HG02884 (cell line): Measurements from ENCODE around the gene ZNF682.
"Not testable (repeated sequence)": the region's sequence is repeated elsewhere in the genome, so short reads cannot be mapped to it uniquely, and the experiment has no call there.

Experiments
- ATAC-seq: cut with Tn5 transposase; IDR thresholded peaks from one replicate; pipeline ENCODE4 v1.9.1; 2021; ENCODE audit warnings: mild to moderate bottlenecking, moderate library complexity; ENCODE audit not compliant: unreplicated experiment

The ZNF682 gene

DNA sequence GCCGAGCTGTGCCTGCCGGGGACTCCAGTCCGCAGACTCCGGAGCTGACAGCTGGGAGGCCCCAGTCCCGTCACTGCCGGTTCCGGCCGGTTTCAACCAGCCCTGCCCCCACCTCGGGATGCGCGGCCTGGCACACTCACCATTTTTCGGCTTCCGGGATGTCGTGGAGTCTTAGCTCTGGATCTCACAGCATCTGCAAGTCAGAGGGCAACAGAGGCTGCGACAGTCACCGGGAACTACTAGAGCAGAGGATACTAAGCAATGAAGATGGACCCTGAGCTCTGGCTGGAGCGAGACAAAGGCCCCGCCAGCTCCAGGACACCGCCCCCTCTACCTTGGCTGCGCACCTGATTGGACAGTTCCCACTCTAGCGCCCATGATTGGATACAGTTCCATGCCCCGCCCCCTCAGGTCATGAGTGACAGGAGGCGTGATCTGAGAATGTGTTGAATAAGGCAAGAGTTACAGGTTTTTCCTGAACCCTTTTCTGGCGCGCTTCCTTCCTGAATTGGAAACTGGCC is at the start of gene ZNF682:
ZNF682 (minus strand) TSS at position 303 of the 521 bp plus-strand sequence; CDS start at position 143, 160 bp downstream.
- ATAC-seq, result peak; percentile 97

DNA sequence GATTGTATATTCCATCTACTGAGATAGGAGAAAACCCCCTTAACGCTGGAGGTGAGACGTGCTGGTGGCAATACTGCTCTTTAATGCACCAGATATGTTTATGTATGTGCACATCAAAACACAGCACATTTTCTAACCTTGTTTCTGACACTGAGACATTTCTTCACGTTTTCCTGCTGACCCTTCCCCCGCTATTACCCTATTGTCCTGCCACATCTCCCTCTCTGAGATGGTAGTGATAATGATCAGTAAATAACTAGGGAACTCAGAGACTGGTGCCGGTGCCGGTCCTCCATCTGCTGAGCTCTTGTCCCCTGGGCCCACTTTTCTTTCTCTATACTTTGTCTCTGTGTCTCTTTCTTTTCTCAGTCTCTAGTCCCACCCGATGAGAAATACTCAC is 43.6 kb upstream of the ZNF682 start:
- ATAC-seq, result not testable (repeated sequence)

DNA sequence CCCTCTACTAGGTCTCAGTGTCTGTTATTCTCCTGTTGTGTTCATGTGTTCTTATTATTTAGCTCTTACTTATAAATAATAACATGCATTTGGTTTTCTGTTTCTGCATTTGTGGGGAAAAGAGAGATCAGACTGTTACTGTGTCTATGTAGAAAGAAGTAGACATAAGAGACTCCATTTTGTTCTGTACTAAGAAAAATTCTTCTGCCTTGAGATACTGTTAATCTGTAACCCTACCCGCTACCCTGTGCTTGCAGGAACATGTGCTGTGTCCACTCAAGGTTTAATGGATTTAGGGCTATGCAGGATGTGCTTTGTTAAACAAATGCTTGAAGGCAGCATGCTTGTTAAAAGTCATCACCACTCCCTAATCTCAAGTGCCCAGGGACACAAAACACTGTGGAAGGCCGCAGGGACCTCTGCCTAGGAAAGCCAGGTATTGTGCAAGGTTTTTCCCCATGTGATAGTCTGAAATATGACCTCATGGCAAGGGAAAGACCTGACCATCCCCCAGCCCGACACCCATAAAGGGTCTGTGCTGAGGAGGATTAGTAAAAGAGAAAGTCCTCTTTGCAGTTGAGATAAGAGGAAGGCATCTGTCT is 43.0 kb upstream of the ZNF682 start:
- not testable (repeated sequence) for ATAC-seq

DNA sequence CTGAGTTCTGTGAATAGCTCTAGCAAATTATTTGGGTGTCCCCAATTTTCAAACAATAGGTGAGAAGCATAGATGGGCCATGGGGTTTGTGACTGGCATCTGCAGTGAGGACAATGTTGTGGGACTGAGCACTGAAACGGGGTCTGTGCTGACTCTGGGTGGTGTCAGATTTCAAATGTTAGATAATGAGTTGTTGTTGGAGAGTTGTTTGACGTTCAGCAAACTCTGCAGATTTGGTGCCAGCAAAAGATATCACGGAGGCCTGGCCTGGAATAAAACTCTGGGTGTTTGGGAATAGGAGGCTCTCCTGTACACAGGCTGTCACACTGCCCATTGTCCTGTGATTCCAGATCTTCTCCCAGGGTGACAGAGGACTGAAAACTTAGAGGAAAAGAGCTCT is 41.4 kb upstream of the ZNF682 start:
- ATAC-seq, result no peak

DNA sequence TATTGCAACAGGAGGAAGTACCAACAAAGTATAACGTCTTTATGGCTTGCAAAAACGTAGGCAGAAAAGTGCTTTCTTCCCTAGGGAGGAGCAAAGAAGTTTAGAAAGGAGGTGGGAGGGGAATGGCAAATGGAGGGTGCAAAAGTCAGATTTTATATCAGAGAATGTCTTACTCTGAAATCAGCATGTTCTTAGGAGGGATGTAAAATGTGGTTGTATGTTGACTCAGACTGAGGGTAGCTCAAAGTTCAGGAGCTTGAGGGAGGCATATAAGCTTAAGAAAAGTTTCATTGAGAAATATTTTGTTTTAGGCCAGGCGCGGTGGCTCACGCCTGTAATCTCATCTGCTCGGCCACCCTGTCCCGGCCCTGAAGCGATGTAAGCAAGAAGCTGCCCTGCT is 40.2 kb upstream of the ZNF682 start:
- no peak for ATAC-seq

DNA sequence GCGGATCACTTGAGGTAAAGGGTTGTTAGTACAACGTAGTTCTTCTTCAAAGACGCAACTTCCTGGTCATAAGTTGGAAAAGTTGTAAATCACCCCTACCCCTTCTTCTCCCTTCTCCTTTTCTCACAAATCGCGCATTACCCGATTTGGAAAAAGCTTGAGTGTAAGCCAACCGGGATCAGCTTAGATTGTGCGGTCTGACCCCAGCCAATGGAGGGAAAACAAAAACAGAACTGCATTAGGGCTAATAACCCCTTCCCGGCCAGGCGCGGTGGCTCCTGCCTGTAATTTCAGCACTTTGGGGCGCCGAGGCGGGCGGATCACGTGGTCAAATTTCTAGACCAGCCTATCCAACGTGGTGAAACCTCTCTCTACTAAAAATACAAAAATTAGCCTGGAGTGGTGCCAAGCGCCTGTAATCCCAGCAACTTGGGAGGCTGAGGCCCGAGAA is 39.3 kb upstream of the ZNF682 start:
- no peak for ATAC-seq

DNA sequence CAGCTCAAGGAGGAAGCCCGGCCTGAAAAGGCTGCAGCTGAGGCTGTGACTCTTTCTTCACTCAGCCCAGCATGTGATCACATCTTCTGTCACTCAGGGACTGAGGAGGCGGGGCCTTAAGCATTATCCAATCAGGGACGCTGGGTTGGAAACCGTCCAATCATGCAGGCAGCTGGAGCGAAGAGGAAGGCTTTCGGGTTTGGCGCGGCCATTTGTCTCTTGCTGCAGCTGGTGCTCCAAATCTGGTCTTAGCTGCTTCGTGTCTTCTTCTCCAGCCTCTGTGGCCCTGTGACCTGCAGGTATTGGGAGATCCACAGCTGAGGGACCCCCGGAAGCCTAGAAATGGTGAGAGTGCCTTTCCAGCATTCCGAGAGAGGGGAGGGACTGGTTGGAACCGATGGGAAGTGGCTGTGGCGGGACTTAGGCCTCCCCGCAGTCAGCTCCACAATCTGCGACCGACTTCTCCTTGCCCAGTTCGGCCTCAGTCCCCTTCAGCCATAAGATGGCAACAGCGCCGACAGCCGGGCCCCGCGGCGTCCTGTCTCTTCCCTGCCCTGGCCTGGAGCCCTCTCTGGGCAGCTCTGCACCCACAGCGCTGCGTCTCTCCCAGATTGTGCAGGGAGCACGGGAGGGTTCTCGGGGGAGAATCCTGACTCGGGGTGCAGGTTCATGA is 38.6 kb upstream of the ZNF682 start, which contains the start of gene ZNF90:
ZNF90 (plus strand) TSS at position 210 of the 673 bp plus-strand sequence; CDS start at position 343, 133 bp downstream.
- ATAC-seq, result peak; percentile 92

DNA sequence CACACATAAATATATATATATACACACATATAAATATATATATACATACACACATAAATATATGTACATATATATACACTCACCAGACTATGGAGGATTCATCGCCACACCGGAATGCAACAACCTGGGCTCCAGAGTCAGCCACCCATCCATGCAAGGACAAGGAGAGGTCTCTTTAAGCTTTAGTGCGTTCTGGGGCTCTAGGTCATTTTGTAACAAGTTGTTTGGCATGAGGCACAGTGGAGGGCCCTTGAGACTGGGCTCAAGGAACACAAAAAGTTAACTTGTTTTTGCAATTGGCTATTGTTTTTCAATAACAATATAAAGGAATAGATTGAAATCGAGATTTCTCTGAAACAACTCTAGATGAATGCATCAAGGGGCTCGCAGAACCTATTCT is 33.6 kb upstream of the ZNF682 start:
- no peak for ATAC-seq

DNA sequence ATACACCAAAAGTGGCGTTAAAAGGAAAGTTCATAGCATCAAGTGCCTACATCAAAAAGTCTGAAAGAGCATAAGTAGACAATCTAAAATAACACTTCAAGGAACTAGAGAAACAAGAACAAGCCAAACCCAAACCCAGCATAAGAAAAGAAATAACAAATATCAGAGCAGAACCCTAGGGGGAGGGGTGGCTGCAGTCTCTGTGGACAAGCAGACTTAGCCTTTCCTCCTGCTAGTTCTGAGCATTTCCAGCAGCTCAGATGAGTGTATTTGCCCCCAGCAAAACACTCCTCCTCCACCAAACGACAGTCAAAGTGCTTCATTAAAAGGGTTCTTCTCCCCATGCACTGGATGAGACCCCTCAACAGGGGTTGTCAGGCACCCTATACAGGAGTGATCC is 31.4 kb upstream of the ZNF682 start:
- no peak for ATAC-seq

DNA sequence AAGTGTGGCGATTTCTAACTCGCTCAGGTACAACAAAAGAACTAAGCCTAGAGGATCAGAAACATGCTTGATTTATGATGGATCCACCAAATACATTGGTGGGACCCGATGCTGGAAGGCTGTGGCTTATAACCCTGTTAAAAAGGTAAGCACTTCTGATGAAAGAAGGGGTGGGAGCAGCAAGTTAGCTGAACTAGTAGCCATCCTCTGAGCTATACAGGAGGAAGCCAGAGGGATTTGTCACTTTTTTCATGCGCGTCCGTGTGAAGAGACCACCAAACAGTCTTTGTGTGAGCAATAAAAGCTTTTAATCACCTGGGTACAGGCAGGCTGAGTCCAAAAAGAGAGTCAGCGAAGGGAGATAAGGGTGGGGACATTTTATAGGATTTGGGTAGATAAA is 29.3 kb upstream of the ZNF682 start:
- not testable (repeated sequence) for ATAC-seq

DNA sequence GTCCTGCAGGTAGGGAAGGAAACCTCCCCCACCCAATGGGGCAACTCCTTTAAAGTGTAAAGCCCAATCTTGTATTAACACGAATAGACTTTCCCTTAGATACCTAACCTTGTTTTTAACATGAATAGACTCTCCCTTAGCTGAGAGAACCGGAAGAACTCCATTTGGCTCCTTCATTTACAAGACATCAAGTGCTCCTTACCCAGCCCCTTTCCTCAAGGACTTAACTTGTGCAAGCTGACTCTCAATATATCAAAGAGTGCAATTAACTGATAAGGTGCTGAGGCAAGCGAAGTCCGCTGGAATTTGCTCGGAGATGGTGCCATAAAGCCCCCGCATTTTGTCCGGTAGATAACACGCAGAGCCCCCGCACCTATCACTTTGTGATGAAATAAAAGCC is 28.6 kb upstream of the ZNF682 start:
- ATAC-seq, result no peak

DNA sequence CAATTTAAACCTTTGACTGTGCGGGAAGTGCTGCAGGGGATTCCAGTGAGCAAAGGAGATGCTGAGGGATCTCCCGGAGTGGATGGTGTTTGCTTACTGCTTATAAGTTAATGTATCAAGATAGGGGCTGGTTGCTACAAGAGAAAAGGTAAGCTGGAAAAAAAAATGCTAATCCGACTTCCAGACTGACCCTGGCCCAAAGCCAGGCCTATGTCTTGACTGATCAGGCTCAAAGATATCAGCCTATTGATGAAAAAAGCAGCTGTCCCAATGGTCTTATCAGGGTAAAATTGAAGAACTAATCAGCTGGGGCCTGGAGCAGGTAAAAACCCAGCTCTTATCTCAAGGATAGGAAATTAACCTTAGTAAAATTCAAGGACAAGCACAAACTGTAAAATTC is 27.6 kb upstream of the ZNF682 start:
- no peak for ATAC-seq

DNA sequence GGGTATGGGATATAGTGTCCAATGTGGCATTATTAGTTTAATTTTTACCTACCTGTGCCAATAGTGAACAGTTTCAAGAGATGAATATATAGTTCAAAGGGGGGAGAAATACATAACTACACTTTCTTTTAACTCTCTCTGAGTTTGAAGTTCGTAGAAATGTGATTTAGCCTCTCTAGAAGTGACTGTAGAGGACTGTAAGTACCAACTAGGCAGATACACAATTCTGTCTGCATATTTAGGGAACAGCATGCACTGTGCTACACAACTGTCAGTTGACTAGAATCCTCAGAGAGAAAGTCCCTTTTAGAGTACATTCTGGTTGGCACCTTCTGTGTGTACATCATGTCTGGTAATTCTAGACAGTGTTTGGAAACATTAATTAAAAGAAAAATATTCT is 21.0 kb upstream of the ZNF682 start:
- ATAC-seq, result no peak

DNA sequence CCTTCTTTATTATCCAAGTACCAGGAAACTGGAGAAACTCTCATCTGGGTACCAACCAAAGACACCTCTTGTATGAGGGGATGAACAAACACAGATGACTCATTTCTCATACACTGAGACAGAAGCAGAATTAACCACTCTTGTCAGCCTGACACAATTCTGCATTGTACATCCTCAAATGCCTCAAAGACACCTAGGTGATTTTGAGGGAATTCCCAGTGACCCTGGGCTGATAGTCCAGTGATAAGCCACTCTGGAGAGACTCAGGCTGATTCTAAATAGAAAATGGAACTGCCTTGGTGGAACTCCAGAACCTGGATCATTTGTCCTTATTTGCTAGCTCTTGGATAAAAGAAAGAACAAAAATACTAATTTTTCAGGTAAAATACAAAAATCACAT is 19.4 kb upstream of the ZNF682 start:
- ATAC-seq, result not testable (repeated sequence)

DNA sequence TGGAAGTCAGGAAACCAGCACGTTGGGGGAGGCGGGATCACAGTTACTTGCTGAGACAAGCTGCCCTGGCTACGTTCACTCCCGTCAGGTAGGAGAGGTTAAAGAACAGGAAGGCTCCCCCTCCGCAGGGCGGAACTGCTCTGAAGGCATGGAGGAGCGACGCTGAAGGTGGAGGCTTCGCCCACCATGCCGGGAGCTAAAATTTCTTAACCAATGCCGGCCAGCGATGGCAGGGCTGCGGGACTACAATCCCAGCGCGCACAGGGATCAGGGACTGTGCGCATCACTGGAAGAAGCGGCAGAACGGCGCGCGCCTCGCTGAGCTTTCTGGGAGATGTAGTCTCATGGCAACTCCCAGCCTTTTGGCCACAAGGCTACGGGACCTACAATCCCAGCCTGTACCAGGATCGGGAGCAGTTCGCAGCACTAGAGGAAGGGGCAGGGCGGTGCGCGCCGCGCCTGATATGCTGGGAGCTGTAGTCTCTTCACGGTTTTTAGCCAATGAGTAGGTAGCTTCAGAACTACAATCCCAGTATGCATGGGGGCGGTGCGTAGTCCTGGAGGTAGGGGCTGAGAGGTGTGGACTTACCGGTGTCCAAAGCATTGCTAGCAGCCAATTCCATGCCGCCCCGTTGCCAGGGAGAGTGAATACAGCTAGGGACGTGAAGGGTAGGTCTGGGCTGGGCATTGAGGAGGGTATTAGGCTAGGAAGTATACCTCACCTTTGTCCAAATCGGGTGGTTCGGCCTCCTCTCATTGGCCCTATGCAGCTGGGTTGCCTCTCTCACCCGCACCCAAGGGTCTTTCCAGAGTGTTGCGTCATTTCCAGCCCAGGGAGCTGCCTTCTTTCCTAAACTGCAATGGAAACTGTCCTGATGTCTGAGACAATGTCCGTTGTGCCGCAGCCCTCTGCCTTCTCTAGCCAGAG is 12.8 kb upstream of the ZNF682 start:
- peak; percentile 91 for ATAC-seq

DNA sequence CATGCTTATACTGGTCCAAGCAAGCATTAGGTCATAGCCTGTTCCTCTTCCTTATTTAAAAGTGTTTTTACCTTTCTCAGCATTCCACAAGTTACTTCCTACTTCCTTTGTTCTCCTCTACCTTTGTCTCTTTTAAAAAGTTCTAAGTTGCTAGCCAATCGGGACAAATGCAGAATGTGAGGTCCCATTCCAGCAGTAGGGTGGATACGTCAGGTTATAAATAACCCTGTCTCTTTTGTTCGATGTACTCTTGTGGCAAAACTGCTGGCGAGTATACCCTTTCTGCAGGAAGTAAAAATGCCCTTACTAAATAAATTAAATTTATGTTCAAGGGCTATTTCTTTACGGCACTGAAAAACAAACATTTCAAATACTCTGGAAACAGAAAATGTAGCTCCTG is 6.4 kb upstream of the ZNF682 start:
- ATAC-seq, result not testable (repeated sequence)

DNA sequence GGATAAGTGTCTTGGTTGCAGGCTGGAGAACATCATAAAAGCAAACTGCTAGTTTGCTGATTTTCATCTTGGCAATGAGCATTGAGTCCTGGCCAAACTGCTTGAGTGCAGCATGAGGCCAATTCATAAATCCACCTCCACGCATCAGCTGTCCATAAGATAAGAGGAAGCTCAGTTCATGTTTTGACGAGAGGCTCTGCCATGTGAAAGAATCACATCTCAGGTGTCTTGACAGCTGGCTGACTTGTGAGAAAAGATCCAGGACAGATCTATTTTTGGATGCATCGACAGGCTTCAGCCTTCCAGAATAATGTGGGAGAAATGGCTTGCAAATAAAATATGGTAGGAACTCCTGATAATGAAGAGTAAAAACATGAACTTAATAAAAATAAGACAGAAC is 5.4 kb upstream of the ZNF682 start:
- ATAC-seq, result no peak

DNA sequence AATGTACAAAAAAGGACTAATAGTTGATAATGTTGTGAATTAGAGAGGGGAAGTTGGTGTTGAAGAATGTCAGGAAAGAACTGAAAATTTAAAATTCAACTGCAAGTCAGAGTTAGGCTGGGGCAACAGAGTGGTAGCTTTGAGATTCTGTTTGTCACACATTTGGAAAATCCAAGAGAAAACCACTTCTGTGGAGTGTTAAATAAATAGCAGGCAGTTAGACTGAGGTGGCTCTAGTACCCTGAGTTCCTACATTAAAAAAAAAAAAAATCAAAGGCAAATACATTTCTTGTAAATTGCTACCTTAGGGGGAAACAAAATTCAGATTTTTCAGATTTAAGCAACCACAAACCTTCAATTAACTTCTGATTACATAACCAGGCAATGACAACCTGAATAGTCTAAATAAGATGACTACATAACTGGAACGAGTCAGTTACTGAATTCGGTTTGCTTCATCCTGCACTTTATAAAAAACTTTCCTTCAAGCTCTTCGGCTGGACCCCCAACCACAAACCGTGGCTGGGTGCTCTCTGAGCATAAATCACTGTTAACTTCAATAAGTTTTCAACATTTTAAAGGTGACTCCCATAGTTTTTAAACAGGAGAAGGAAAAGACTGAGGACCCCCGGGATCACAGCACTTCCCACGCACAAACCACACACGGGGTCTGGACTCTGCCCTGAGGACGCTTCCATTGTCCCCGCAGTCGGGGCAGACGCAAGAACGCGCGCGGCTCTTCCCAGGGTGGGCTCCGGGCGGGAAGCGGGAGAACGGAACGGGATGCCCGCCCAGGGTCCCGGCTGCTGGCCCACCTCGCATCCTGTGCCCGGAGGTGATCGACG is 725 bp downstream of the ZNF682 start:
- ATAC-seq, result peak; percentile 26

DNA sequence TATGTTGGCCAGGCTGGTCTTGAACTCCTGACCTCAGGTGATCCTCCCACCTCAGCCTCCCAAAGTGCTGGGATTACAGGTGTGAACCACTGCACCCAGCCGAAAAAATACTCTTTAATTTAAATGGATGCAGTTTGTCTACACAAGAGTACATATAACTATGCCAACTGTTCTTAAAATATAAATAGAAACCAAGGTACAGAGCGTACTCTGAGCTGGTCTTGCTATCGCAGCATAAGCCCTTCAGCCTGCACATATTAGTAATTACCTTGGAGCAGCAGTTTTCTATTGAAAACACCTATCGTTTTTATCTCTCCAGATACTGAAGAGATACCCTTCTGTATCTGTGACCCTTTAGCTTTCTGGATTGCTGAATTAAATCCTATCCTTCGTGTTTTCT is 3.4 kb downstream of the ZNF682 start:
- no peak for ATAC-seq

DNA sequence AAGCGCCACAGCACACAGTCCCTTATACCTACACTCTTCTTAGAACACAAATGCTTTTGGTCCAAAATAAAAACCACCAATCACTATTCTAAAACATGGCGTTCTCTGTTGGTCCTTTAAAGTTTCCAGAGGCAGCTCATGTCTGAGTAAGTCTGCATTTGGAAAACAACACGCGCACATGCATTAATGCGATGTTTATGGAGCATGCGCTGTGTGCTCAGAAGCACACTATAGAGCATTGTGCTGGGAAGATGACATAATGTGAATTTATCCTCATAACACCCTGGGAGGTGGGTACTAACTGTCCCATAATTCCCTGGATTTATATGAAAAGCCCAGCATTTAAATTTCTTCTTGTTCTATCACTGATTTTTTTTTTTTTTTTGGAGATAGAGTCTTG is 10.7 kb downstream of the ZNF682 start:
- no peak for ATAC-seq
